Activated naive CD4-positive, alpha-beta T cell treated with anti-CD3 and anti-CD28 coated beads, Interleukin-2, amount 10 ng/mL, durations not matched to agents 7 days and 5 days (primary cell): ENCODE measurements around the gene NELL1.

Experiments used
- CTCF ChIA-PET: fragments of 350-600 bp; sonication (Branson Sonifier 250); formaldehyde crosslinking; loops from one replicate; lab custom pipeline; 2021; ENCODE audit warnings: antibody characterized with exemption; lab: Charles Lee
- DNase-seq: peaks from one replicate; pipeline ENCODE4 v3.0.0-alpha.2; 2020
- H3K27ac Mint-ChIP-seq: one replicate; pipeline ENCODE4 v1.8.0; 2021; ENCODE audit warnings: mild to moderate bottlenecking, moderate library complexity, mixed read lengths
- H3K27me3 Mint-ChIP-seq: one replicate; pipeline ENCODE4 v1.8.0; 2021; ENCODE audit warnings: mild to moderate bottlenecking, mixed read lengths
- H3K36me3 Mint-ChIP-seq: one replicate; pipeline ENCODE4 v1.8.0; 2021; ENCODE audit warnings: mixed read lengths
- H3K4me1 Mint-ChIP-seq: one replicate; pipeline ENCODE4 v1.8.0; 2021; ENCODE audit warnings: mixed read lengths
- H3K4me3 Mint-ChIP-seq: one replicate; pipeline ENCODE4 v1.8.0; 2021; ENCODE audit warnings: mild to moderate bottlenecking, moderate library complexity, mixed read lengths
- H3K9me3 Mint-ChIP-seq: one replicate; pipeline ENCODE4 v1.8.0; 2021; ENCODE audit warnings: mixed read lengths

NELL1 gene

GRCh38 chr11:21185959-21186358 lies 516.6 kb downstream of the NELL1 start:
- H3K27me3 Mint-ChIP-seq: no peaks in the 10 kb centered on the region
- no peak overlapping the region for H3K4me3 Mint-ChIP-seq
- CTCF ChIA-PET: no interaction called here
- H3K27ac Mint-ChIP-seq: no peak overlapping the region
- H3K9me3 Mint-ChIP-seq: peaks cover 5% of the 10 kb centered on the region
- H3K4me1 Mint-ChIP-seq: no peaks in the 10 kb centered on the region
- no peak for DNase-seq
- H3K36me3 Mint-ChIP-seq: no peaks in the 10 kb centered on the region

DNA sequence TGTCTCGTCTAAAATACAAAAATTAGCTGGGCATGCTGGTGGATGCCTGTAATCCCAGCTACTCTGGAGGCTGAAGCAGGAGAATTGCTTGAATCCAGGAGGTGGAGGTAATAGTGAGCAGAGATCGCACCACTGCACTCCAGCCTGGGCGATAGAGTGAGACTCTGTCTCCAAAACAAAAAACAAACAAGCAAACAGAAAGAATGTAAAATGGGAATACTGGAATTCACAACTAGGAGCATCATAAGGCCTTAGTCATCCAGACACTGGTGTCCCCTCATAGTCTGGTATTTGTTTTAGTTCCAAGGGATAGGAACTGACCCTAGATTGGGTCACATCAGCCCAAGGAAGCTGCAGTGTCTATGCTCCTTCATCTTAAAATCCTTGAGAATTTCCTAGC lies 520.8 kb downstream of the NELL1 start:
- H3K36me3 Mint-ChIP-seq: no peaks in the 10 kb centered on the region
- H3K9me3 Mint-ChIP-seq: peaks cover 3% of the 10 kb centered on the region
- CTCF ChIA-PET: no interaction called here
- no peaks in the 10 kb centered on the region for H3K4me1 Mint-ChIP-seq
- no peaks in the 10 kb centered on the region for H3K27me3 Mint-ChIP-seq
- no peak overlapping the region for H3K27ac Mint-ChIP-seq
- no peak overlapping the region for H3K4me3 Mint-ChIP-seq
- DNase-seq: no peak

GRCh38 chr11:21195995-21196394 lies 526.6 kb downstream of the NELL1 start:
- Mint-ChIP-seq H3K27ac (no peak overlapping the region), H3K4me1 (no peaks in the 10 kb centered on the region), H3K27me3 (no peaks in the 10 kb centered on the region), H3K4me3 (no peak overlapping the region), H3K9me3 (peaks cover 10% of the 10 kb centered on the region), H3K36me3 (no peaks in the 10 kb centered on the region)
- CTCF ChIA-PET: no interaction called here
- no peak for DNase-seq

- CTCF ChIA-PET: no interaction called here
- Mint-ChIP-seq H3K4me3 (no peak overlapping the region), H3K4me1 (no peaks in the 10 kb centered on the region), H3K9me3 (peaks cover 23% of the 10 kb centered on the region), H3K27me3 (no peaks in the 10 kb centered on the region), H3K36me3 (no peaks in the 10 kb centered on the region), H3K27ac (no peak overlapping the region)
- no peak for DNase-seq
Measured at GRCh38 chr11:21198498-21198897, 529.1 kb downstream of the NELL1 start.

- no peaks in the 10 kb centered on the region for H3K27me3 Mint-ChIP-seq
- no peaks in the 10 kb centered on the region for H3K4me1 Mint-ChIP-seq
- no peaks in the 10 kb centered on the region for H3K36me3 Mint-ChIP-seq
- no peak for DNase-seq
- no peak overlapping the region for H3K27ac Mint-ChIP-seq
- no peak overlapping the region for H3K4me3 Mint-ChIP-seq
- H3K9me3 Mint-ChIP-seq: peaks cover 21% of the 10 kb centered on the region
- CTCF ChIA-PET: no interaction called here
Measured at GRCh38 chr11:21205205-21205604, 535.8 kb downstream of the NELL1 start.

GRCh38 chr11:21225860-21226259 lies 556.5 kb downstream of the NELL1 start:
- no peaks in the 10 kb centered on the region for H3K36me3 Mint-ChIP-seq
- CTCF ChIA-PET: no interaction called here
- H3K27me3 Mint-ChIP-seq: no peaks in the 10 kb centered on the region
- H3K4me3 Mint-ChIP-seq: no peak overlapping the region
- H3K4me1 Mint-ChIP-seq: no peaks in the 10 kb centered on the region
- H3K27ac Mint-ChIP-seq: no peak overlapping the region
- peaks cover 3% of the 10 kb centered on the region for H3K9me3 Mint-ChIP-seq
- DNase-seq: no peak

DNA sequence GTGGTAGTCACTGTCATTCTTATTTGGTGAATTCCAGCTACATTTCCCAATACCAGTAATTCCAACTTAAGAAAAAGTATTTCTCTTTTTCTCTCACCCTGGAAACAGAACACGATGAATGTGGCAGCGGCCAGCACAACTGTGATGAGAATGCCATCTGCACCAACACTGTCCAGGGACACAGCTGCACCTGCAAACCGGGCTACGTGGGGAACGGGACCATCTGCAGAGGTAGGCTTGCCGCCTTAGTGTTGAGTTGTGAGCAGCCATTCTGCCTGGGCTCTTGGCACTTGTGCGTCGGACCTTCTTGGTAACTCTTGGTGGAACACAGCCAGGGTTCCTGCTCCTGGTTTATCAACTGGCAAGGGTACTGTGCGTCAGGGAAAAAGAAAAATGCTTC lies 559.8 kb downstream of the NELL1 start:
- H3K4me1 Mint-ChIP-seq: no peaks in the 10 kb centered on the region
- no peak overlapping the region for H3K4me3 Mint-ChIP-seq
- no peaks in the 10 kb centered on the region for H3K27me3 Mint-ChIP-seq
- H3K36me3 Mint-ChIP-seq: no peaks in the 10 kb centered on the region
- no peak for DNase-seq
- CTCF ChIA-PET: no interaction called here
- peaks cover 2% of the 10 kb centered on the region for H3K9me3 Mint-ChIP-seq
- H3K27ac Mint-ChIP-seq: no peak overlapping the region

- no peak overlapping the region for H3K4me3 Mint-ChIP-seq
- CTCF ChIA-PET: no interaction called here
- H3K36me3 Mint-ChIP-seq: no peaks in the 10 kb centered on the region
- peaks cover 3% of the 10 kb centered on the region for H3K9me3 Mint-ChIP-seq
- DNase-seq: no peak
- H3K4me1 Mint-ChIP-seq: no peaks in the 10 kb centered on the region
- H3K27me3 Mint-ChIP-seq: no peaks in the 10 kb centered on the region
- H3K27ac Mint-ChIP-seq: no peak overlapping the region
Measured at GRCh38 chr11:21250196-21250595, 580.8 kb downstream of the NELL1 start.

DNA sequence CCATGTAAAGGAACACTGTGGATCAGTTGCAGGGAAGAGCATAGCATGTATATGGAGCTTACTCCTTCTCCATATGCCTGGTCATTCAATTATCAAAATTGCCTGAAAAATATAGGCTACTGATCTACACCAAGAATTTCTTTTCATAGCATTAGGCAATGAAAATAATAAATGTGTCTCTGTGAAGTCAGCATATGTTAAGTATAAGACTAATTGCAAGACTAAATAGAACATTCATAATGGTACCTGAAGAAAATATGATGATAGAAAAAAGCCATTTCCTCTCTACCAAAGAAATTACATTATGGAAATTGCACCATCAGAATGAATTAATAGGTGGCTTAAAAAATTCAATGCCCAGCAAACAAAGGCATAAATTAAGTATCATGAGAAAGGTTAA lies 584.7 kb downstream of the NELL1 start:
- Mint-ChIP-seq H3K27ac (no peak overlapping the region), H3K27me3 (no peaks in the 10 kb centered on the region), H3K36me3 (no peaks in the 10 kb centered on the region), H3K9me3 (peaks cover 7% of the 10 kb centered on the region), H3K4me1 (no peaks in the 10 kb centered on the region), H3K4me3 (no peak overlapping the region)
- CTCF ChIA-PET: no interaction called here
- DNase-seq: no peak

DNA sequence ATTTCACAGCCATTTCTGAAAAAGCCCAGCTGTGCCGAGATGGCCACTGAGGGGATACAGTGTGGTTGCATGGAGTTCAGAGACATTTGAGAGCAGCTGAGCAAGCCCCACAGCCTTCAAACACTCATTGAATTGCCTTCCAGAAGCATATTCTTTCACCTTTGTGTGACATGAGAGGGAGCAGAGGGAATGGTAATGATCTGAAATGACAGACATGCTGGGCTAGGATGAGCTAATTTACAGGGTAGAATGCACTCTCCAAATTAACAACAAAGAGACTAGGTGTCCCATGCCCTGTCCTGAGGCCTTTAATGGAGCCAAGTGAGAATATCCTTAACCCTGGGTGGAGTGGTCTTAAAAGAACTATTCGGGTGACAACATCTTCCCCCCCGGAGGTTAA lies 585.4 kb downstream of the NELL1 start:
- Mint-ChIP-seq H3K4me3 (no peak overlapping the region), H3K27me3 (no peaks in the 10 kb centered on the region), H3K4me1 (no peaks in the 10 kb centered on the region), H3K27ac (no peak overlapping the region), H3K9me3 (peaks cover 7% of the 10 kb centered on the region), H3K36me3 (no peaks in the 10 kb centered on the region)
- CTCF ChIA-PET: no interaction called here
- DNase-seq: no peak

DNA sequence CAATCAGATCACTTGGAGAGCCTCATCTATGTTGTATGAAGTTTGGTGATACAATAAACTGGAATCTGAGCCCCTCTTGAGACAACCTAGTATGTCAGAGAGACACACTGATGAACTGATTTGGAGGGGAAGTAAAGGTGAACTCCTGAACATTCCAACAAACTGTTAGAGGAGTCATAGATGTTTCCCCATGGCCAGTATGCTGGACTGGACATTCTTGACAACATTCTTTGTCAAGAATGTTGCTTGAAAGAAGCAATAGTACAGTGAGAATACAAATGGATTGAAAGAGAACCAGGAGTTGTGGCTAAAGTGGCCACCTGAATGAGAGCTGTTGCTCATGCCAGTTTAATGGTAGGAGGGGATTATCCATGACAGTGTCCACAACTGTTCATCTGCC lies 588.1 kb downstream of the NELL1 start:
- Mint-ChIP-seq H3K4me3 (no peak overlapping the region), H3K9me3 (peaks cover 4% of the 10 kb centered on the region), H3K27ac (no peak overlapping the region), H3K36me3 (no peaks in the 10 kb centered on the region), H3K4me1 (no peaks in the 10 kb centered on the region), H3K27me3 (no peaks in the 10 kb centered on the region)
- CTCF ChIA-PET: no interaction called here
- DNase-seq: no peak

- CTCF ChIA-PET: interaction anchor here (0.6 kb wide), 1 partner anchor 502 kb away, joined by 3 read pairs; no protein-coding TSS in a partner anchor
- no peak for DNase-seq
Measured at GRCh38 chr11:21258414-21258813, 589.0 kb downstream of the NELL1 start.

GRCh38 chr11:21260101-21260500 lies 590.7 kb downstream of the NELL1 start:
- Mint-ChIP-seq H3K36me3 (no peaks in the 10 kb centered on the region), H3K4me3 (no peak overlapping the region), H3K27me3 (no peaks in the 10 kb centered on the region), H3K4me1 (no peaks in the 10 kb centered on the region), H3K9me3 (peaks cover 7% of the 10 kb centered on the region), H3K27ac (no peak overlapping the region)
- no peak for DNase-seq
- CTCF ChIA-PET: no interaction called here

More at GRCh38 chr11:21258414-21258813, 589.0 kb downstream of the NELL1 start:
- H3K9me3 Mint-ChIP-seq: peaks cover 4% of the 10 kb centered on the region
- H3K4me1 Mint-ChIP-seq: no peaks in the 10 kb centered on the region
- no peak overlapping the region for H3K27ac Mint-ChIP-seq
- no peaks in the 10 kb centered on the region for H3K36me3 Mint-ChIP-seq
- no peak overlapping the region for H3K4me3 Mint-ChIP-seq
- H3K27me3 Mint-ChIP-seq: no peaks in the 10 kb centered on the region

- Mint-ChIP-seq H3K9me3 (peaks cover 3% of the 10 kb centered on the region), H3K4me3 (no peak overlapping the region), H3K36me3 (no peaks in the 10 kb centered on the region), H3K4me1 (no peaks in the 10 kb centered on the region), H3K27ac (no peak overlapping the region), H3K27me3 (no peaks in the 10 kb centered on the region)
- CTCF ChIA-PET: no interaction called here
- no peak for DNase-seq
Measured at GRCh38 chr11:21262992-21263391, 593.6 kb downstream of the NELL1 start.

GRCh38 chr11:21264125-21264524 lies 594.7 kb downstream of the NELL1 start:
- no peak overlapping the region for H3K27ac Mint-ChIP-seq
- H3K36me3 Mint-ChIP-seq: no peaks in the 10 kb centered on the region
- no peaks in the 10 kb centered on the region for H3K27me3 Mint-ChIP-seq
- H3K9me3 Mint-ChIP-seq: peaks cover 3% of the 10 kb centered on the region
- no peak for DNase-seq
- no peaks in the 10 kb centered on the region for H3K4me1 Mint-ChIP-seq
- H3K4me3 Mint-ChIP-seq: no peak overlapping the region
- CTCF ChIA-PET: no interaction called here

- Mint-ChIP-seq H3K27me3 (no peaks in the 10 kb centered on the region), H3K4me3 (no peak overlapping the region), H3K27ac (no peak overlapping the region), H3K36me3 (no peaks in the 10 kb centered on the region), H3K9me3 (peaks cover 9% of the 10 kb centered on the region), H3K4me1 (no peaks in the 10 kb centered on the region)
- CTCF ChIA-PET: no interaction called here
- DNase-seq: no peak
Measured at GRCh38 chr11:21268036-21268435, 598.6 kb downstream of the NELL1 start.
